Measurements from ENCODE around the gene ERC2.

DNA sequence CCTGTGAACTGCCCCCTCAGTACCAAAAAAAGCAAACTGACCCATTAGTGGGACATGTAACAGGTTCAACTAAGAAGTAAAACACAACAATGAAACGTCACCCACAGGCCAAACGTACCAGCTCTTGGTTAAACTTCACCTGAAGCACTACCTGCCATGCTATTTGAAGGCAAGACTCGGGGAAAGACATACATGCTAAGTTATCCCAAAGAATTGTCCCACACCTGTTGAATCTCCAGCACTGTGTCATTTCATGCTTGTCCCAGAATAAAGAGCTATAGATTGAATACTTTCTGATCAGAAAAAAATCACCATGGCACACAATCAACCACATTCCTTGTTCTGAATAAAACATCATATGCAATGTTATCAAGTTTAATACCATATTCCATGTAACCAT is 785.8 kb downstream of the ERC2 start:
- no peak for TF ChIP-seq POU2F2 (IDR thresholded peaks at IDR 0.05; ENCODE audit: low read depth, low read length)
- no peak for TF ChIP-seq POLR2A (IDR thresholded peaks at IDR 0.05; ENCODE audit: low read depth, low read length)
- TF ChIP-seq TAF1 (IDR thresholded peaks at IDR 0.05; ENCODE audit: low read depth, low read length), result no peak
- no peak for TF ChIP-seq POLR2AphosphoS5 (IDR thresholded peaks at IDR 0.05; ENCODE audit: low read depth, low read length)
